GM12878 (cell line): Measurements from ENCODE around the gene TBCCD1. TPM values are rescaled to one million over a fixed set of nuclear protein-coding genes. Genes with fewer than 3 reads are reported as not detected.

Source experiments
- BMI1 ChIP-seq: fragments of 450-650 bp; IDR thresholded peaks from 2 replicates; pipeline ENCODE4 v1.6.1; 2016; ENCODE audit warnings: mild to moderate bottlenecking, moderate library complexity, borderline replicate concordance
- CBX3 ChIP-seq: fragments of 200-600 bp; sonication (generic); IDR thresholded peaks from 2 replicates; pipeline ENCODE4 v1.6.1; 2016; ENCODE audit warnings: low read depth, borderline replicate concordance
- CUX1 ChIP-seq: IDR thresholded peaks from 2 replicates; pipeline ENCODE4 v1.6.1; 2012; ENCODE audit warnings: improper control_type of control experiment, low read depth, low read length; ENCODE audit not compliant: insufficient replicate concordance
- EZH2 ChIP-seq: IDR thresholded peaks from 2 replicates; pipeline ENCODE4 v1.6.1; 2012; ENCODE audit warnings: low read depth, mild to moderate bottlenecking, control low read depth, inconsistent platforms, low read length, borderline replicate concordance; ENCODE audit not compliant: control insufficient read depth
- HDAC6 ChIP-seq: fragments of 200-600 bp; sonication (generic); IDR thresholded peaks from one replicate; pipeline ENCODE4 v1.8.0; 2017; ENCODE audit warnings: antibody characterized with exemption; ENCODE audit not compliant: unreplicated experiment
- HSF1 ChIP-seq: fragments of 150-350 bp; IDR thresholded peaks from 2 replicates; pipeline ENCODE4 v1.6.1; 2014; ENCODE audit warnings: mild to moderate bottlenecking, low read depth, low read length
- MYB ChIP-seq: fragments of 150-350 bp; IDR thresholded peaks from 2 replicates; pipeline ENCODE4 v1.6.1; 2014; ENCODE audit warnings: mild to moderate bottlenecking, low read depth, low read length, borderline replicate concordance
- NR2F1 ChIP-seq: fragments of 450-650 bp; conservative IDR thresholded peaks from 2 replicates; pipeline ENCODE4 v1.6.1; 2017; ENCODE audit warnings: mild to moderate bottlenecking
- STAT1 ChIP-seq: fragments of 450-650 bp; conservative IDR thresholded peaks from 2 replicates; pipeline ENCODE4 v1.6.1; 2014; ENCODE audit warnings: antibody characterized with exemption, mild to moderate bottlenecking
- ZNF384 ChIP-seq: IDR thresholded peaks from 2 replicates; pipeline ENCODE4 v1.6.1; 2012; ENCODE audit warnings: low read depth, mild to moderate bottlenecking, low read length, improper control_type of control experiment, borderline replicate concordance
- polyA plus RNA-seq, 11 experiments: library from polyadenylated mRNA; depleted of rRNA in 4 of 11; unstranded in 6 of 11; stranded (reverse) in 5 of 11; fragments of >200 nt; fragmentation: Nextera tagmentation in 4 of 11; fragmentation: Illumina TruSeq in 1 of 11; extraction: Ambion mirVana in 4 of 11; extraction: Trizol in 1 of 11; gene quantifications; 1 replicate in 1 of 11; 2 replicates in 10 of 11; pipeline versions ENCODE4 v1.2.1 to v1.2.3, GENCODE V29; 2011 to 2016; ENCODE audit warnings: inconsistent platforms in 2 of 11, missing spikeins in 2 of 11, low read depth in 1 of 11
- total RNA-seq, 4 experiments: library from RNA; depleted of rRNA in 3 of 4; stranded (reverse); fragments of >200 nt in 3 of 4; fragmentation: Illumina TruSeq in 1 of 4; extraction: Trizol in 1 of 4; gene quantifications; 2 replicates each; pipeline versions ENCODE4 v1.2.1 to v1.2.3, GENCODE V29; 2013 to 2021
- TF ChIP-seq, protein P1 (sequence below): fragments of 450-650 bp; IDR thresholded peaks from 2 replicates; pipeline ENCODE4 v1.6.1; 2017; ENCODE audit warnings: low read depth, mild to moderate bottlenecking, moderate library complexity
- TF ChIP-seq, protein P2 (sequence below): fragments of 450-650 bp; formaldehyde crosslinking; IDR thresholded peaks from 2 replicates; pipeline ENCODE4 v1.4.0; 2022; ENCODE audit warnings: mild to moderate bottlenecking, moderate library complexity

Gene TBCCD1
- total and polyA plus RNA-seq, 10 of the 15 experiments (the other 5 are each of a cell fraction or from before 2014, with no cell fraction given): 6.9 to 23.4 (median 14.7) TPM

GRCh38 chr3:186551387-186551786, 15.8 kb downstream of the TBCCD1 start (continued):
- no peak for TF ChIP-seq CUX1
- TF ChIP-seq HDAC6: no peak
- TF ChIP-seq NR2F1: no peak
- TF ChIP-seq, protein P1, sequence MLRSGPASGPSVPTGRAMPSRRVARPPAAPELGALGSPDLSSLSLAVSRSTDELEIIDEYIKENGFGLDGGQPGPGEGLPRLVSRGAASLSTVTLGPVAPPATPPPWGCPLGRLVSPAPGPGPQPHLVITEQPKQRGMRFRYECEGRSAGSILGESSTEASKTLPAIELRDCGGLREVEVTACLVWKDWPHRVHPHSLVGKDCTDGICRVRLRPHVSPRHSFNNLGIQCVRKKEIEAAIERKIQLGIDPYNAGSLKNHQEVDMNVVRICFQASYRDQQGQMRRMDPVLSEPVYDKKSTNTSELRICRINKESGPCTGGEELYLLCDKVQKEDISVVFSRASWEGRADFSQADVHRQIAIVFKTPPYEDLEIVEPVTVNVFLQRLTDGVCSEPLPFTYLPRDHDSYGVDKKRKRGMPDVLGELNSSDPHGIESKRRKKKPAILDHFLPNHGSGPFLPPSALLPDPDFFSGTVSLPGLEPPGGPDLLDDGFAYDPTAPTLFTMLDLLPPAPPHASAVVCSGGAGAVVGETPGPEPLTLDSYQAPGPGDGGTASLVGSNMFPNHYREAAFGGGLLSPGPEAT: no peak
- TF ChIP-seq, protein P2, sequence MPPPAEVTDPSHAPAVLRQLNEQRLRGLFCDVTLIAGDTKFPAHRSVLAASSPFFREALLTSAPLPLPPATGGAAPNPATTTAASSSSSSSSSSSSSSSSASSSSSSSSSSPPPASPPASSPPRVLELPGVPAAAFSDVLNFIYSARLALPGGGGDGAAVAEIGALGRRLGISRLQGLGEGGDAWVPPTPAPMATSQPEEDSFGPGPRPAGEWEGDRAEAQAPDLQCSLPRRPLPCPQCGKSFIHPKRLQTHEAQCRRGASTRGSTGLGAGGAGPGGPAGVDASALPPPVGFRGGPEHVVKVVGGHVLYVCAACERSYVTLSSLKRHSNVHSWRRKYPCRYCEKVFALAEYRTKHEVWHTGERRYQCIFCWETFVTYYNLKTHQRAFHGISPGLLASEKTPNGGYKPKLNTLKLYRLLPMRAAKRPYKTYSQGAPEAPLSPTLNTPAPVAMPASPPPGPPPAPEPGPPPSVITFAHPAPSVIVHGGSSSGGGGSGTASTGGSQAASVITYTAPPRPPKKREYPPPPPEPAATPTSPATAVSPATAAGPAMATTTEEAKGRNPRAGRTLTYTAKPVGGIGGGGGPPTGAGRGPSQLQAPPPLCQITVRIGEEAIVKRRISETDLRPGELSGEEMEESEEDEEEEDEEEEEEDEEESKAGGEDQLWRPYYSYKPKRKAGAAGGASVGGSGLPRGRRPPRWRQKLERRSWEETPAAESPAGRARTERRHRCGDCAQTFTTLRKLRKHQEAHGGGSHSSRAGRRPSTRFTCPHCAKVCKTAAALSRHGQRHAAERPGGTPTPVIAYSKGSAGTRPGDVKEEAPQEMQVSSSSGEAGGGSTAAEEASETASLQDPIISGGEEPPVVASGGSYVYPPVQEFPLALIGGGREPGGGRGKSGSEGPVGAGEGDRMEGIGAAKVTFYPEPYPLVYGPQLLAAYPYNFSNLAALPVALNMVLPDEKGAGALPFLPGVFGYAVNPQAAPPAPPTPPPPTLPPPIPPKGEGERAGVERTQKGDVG (CRISPR knock-in tag): no peak
- TF ChIP-seq CBX3: no peak
- TF ChIP-seq MYB: no peak
- TF ChIP-seq BMI1: no peak
- no peak for TF ChIP-seq HSF1
- no peak for TF ChIP-seq EZH2
- no peak for TF ChIP-seq STAT1
- no peak for TF ChIP-seq ZNF384
